Ovary (tissue), 9 donors: ENCODE data around the gene LGALSL. TPM values are rescaled to one million over a fixed set of nuclear protein-coding genes. Genes with fewer than 3 reads are reported as not detected.
A peak's percentile ranks its signal among the peaks of the same experiment; 100 is the strongest.
"Not testable (repeated sequence)": the region's sequence is repeated elsewhere in the genome, so short reads cannot be mapped to it uniquely, and the experiment has no call there.

Source experiments
- DNase-seq, 5 donors: peaks; one replicate each; pipeline ENCODE4 v3.0.0-alpha.2; 2019 to 2020
- H3K27ac ChIP-seq, 2 donors: fragments of 200-600 bp; one replicate each; pipeline versions ENCODE4 v1.5.1 to v1.8.0; 2019 to 2022
- H3K27me3 ChIP-seq: fragments of 200-600 bp; one replicate; pipeline ENCODE4 v1.8.0; 2022
- H3K36me3 ChIP-seq: fragments of 200-600 bp; sonication (generic); one replicate; pipeline ENCODE4 v1.5.1; 2019
- H3K4me1 ChIP-seq: one replicate; pipeline ENCODE4 v1.8.1; 2013; ENCODE audit warnings: mild to moderate bottlenecking, moderate library complexity; ENCODE audit not compliant: insufficient read depth
- H3K4me3 ChIP-seq: fragments of 200-600 bp; sonication (generic); one replicate; pipeline ENCODE4 v1.5.1; 2017
- H3K9me3 ChIP-seq, 2 donors: fragments of 200-600 bp in 1 of 2; sonication (generic) in 1 of 2; one replicate each; pipeline versions ENCODE4 v1.5.1 to v1.8.1; 2013 to 2019; ENCODE audit warnings: mild to moderate bottlenecking in 1 of 2, moderate library complexity in 1 of 2
- EP300 ChIP-seq: sonication (generic); formaldehyde crosslinking; IDR thresholded peaks from one replicate; pipeline ENCODE4 v1.6.1; 2017; ENCODE audit warnings: antibody characterized with exemption
- POLR2A ChIP-seq: fragments of 450-650 bp; IDR thresholded peaks from one replicate; pipeline ENCODE4 v1.6.1; 2017; ENCODE audit warnings: antibody characterized with exemption, mild to moderate bottlenecking, moderate library complexity
- WGBS, 3 donors: extraction: QIAGEN DNeasy Blood & Tissue Kit in 1 of 3; methylation state at CpG; one replicate each; pipeline versions ENCODE4 v1.1.5 to v1.1.7; 2013 to 2017; 5-methylcytosine and 5-hydroxymethylcytosine counted together
- intact Hi-C, 4 donors: fragments of 100-400 bp; cut with DNase I; formaldehyde crosslinking; loops; one replicate each; pipeline versions ENCODE4 v1.11.0 to v1.15.1; 2022 to 2023
- polyA plus RNA-seq, 2 donors: library from polyadenylated mRNA; stranded (reverse); fragments of 200-250 nt in 1 of 2; fragments of 350-450 nt in 1 of 2; fragmentation: Illumina TruSeq in 1 of 2; extraction: RNeasy Lipid Tissue Mini Kit (QIAGEN cat#74804) in 1 of 2; gene quantifications; one replicate each; pipeline ENCODE4 v1.2.3, GENCODE V29; 2013 to 2014
- total RNA-seq, 7 donors: library from RNA; depleted of rRNA in 2 of 7; stranded (reverse); fragments of >200 nt in 2 of 7; fragmentation: NEBNext Ultra II Directional in 3 of 7; extraction: Animal tissue kit (Norgen Biotek cat#: 25700) in 3 of 7; gene quantifications; one replicate each; pipeline versions ENCODE4 v1.1.0 to v1.2.4, GENCODE V29; 2016 to 2023
- TF ChIP-seq, protein P1 (sequence below), 3 donors: fragments of 450-650 bp in 2 of 3; fragments of 200-600 bp in 1 of 3; IDR thresholded peaks; one replicate each; pipeline versions ENCODE4 v1.5.1 to v1.8.0; 2016 to 2022; ENCODE audit warnings: antibody characterized with exemption in 3 of 3, mild to moderate bottlenecking in 1 of 3
- donor health status: DM: no; HTN: no; CAD: no; lungs with moderate emphysema.
- donor health status: DM: no; HTN: no; CAD: no.
- donor health status: Bipolar disorder and iron deficiency.
- donor health status: DM: yes; HTN: yes; CAD: no.
- donor health status: DM: no; HTN: no; CAD: no.
- donor health status: DM: yes; HTN: yes; CAD: no.

The LGALSL gene
- total and polyA plus RNA-seq, 9 donors = 6.8 to 22.0 (median 15.5) TPM

DNA sequence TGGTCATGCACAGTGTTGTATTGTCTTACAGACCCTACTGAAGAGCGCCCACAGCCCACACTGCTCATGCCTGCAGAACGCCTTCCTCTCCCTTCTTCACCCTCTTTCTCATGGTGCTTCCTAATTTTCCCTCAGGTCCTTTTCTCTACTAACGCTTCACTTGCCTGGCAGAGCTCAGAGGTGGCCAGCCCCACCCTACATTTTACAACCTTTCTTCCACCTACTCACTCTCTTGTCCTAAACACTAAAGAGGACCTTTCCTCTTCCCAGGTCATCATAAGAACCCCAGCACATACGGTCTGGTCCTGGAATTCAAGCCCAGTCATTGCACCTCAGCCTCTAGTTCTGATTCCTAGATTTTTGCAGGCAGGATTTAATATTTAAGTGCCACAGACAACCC is 11.7 kb upstream of the LGALSL start:
- Histone ChIP-seq H3K4me1 (no peaks in the 10 kb centered on the region), H3K4me3 (no peak overlapping the region), H3K9me3 (no peaks in the 10 kb centered on the region), H3K36me3 (no peaks in the 10 kb centered on the region), H3K27ac (no peak overlapping the region), H3K27me3 (no peaks in the 10 kb centered on the region)
- intact Hi-C loops = no loop called here
- DNase-seq = no peak
- TF ChIP-seq EP300 (no peak), POLR2A (no peak)
- TF ChIP-seq, protein P1, sequence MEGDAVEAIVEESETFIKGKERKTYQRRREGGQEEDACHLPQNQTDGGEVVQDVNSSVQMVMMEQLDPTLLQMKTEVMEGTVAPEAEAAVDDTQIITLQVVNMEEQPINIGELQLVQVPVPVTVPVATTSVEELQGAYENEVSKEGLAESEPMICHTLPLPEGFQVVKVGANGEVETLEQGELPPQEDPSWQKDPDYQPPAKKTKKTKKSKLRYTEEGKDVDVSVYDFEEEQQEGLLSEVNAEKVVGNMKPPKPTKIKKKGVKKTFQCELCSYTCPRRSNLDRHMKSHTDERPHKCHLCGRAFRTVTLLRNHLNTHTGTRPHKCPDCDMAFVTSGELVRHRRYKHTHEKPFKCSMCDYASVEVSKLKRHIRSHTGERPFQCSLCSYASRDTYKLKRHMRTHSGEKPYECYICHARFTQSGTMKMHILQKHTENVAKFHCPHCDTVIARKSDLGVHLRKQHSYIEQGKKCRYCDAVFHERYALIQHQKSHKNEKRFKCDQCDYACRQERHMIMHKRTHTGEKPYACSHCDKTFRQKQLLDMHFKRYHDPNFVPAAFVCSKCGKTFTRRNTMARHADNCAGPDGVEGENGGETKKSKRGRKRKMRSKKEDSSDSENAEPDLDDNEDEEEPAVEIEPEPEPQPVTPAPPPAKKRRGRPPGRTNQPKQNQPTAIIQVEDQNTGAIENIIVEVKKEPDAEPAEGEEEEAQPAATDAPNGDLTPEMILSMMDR (IDR thresholded peaks at IDR 0.05) = no peak
- 81 to 89% (median 85%) methylated on average over 4 of the region's 4 CpGs for WGBS, 3 donors

DNA sequence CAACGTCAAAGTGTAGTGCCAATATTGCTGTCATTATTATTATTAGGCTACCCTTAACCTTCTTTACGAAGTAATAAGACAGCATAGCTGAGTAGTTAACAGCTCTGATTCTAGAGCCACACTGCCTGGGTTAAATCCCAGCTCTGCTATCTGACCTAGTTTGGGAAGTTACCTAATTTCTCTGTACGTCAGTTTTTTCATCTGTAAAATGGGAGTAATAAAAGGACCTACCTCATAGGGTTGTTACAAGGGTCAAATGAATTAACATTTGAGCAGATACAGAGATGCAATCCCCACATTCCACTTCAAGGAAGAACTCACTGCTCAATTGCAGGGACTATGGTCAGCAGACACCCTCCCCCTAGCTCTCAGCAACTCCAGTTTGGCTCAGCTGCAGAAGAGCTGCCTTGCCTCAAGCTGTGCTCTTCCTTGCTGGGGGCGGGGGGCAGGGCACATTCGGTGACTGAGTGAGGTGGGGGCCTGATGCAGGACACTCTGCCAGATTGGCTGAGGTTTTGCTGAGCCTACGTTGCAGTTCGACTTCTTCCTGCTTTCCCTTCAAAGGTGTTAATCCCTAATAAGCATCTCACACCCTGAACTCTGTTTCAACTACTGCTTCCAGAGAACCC is 11.0 kb upstream of the LGALSL start:
- Histone ChIP-seq H3K4me1 (no peaks in the 10 kb centered on the region), H3K27ac (no peak overlapping the region), H3K27me3 (no peaks in the 10 kb centered on the region), H3K4me3 (no peak overlapping the region), H3K36me3 (no peaks in the 10 kb centered on the region), H3K9me3 (no peaks in the 10 kb centered on the region)
- TF ChIP-seq POLR2A = no peak
- TF ChIP-seq EP300 = no peak
- TF ChIP-seq, protein P1 (IDR thresholded peaks at IDR 0.05) = no peak
- 49 to 65% (median 49%) methylated on average over 7 of the region's 7 CpGs for WGBS, 3 donors
- DNase-seq = no peak
- intact Hi-C loops = no loop called here

DNA sequence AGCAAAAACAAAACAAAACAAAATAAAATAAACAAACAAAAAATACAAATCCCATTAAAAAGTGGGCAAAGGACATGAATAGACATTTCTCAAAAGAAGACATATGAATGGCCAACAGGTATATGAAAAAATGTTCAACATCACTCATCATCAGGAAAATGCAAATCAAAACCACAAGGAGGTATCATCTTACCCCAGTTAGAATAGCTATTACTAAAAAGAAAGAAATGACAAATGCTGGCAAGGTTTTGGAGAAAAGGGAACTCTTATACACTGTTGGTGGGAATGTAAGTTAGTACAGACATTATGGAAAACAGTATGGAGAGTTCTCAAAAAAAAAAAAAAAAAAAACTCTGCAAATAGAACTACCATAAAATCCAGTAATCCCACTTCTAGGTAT is 8.0 kb upstream of the LGALSL start:
- H3K4me3 ChIP-seq, intact Hi-C loops, H3K9me3 ChIP-seq: not testable (repeated sequence)

DNA sequence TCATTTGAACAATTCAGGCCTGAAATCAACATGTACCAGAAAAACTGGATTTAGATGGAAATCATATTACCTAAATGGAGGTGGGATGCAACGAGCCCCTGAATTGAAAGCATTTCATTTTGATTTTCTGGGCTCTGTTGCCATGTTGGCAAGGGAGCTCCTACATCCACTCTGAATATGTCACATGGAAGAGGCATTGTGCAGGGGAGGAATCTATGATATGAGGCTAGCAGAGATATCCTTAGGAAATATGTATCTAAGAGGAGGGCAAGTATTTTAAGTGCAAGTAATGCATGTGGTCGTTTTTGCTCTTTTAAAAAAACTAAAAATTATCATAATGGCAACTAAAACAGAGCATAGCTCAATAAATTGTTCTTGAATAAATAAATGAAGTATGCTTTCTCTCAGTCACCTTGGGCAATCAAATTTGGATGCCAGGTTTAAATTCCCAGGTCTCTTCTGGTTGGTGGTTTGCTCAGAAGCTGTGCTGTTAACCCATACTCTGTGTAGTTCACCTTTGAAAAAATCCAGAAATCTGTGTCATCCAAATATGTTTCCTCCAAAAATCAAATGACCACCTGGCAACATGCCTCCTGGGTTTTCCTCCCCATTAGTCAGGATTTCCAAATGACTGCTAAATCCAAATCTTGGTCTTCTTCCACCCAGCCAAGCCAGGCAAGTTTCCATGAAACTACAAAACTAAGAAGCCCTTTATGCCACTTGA is 6.5 kb upstream of the LGALSL start:
- Histone ChIP-seq H3K4me1 (no peaks in the 10 kb centered on the region), H3K27ac (no peak overlapping the region), H3K4me3 (no peak overlapping the region), H3K9me3 (no peaks in the 10 kb centered on the region), H3K36me3 (no peaks in the 10 kb centered on the region), H3K27me3 (no peaks in the 10 kb centered on the region)
- TF ChIP-seq EP300 (no peak), POLR2A (no peak)
- TF ChIP-seq, protein P1 (IDR thresholded peaks at IDR 0.05) = no peak
- 45 to 55% (median 51%) methylated on average over 2 of the region's 2 CpGs for WGBS, 3 donors
- peak in 1 of 5 donors; percentile 62 for DNase-seq
- intact Hi-C loops = no loop called here

More for the DNA sequence above, 8.0 kb upstream of the LGALSL start:
- not testable (repeated sequence) for H3K27ac ChIP-seq, DNase-seq, H3K4me1 ChIP-seq, H3K36me3 ChIP-seq, H3K27me3 ChIP-seq

DNA sequence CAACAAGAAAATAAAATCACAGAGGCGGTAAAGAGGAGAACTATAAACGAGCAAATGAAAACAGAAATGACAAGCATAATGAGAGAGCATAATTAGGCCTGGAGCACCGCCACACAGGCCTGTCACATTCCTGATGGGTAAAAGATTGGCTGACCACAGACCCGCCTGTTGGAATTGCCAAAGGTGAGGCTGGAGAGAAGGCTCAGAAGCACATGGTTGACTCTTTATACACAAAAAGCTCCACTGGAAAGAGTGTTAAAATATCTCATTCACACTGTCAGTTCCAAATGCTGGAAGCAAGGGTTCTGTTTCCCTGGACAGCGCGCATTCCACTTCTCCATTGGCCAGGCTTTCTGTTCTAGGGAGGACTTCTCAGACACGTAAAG is 5.9 kb upstream of the LGALSL start:
- DNase-seq = no peak
- no peak overlapping the region for H3K27ac ChIP-seq

More for the DNA sequence above, 5.9 kb upstream of the LGALSL start:
- Histone ChIP-seq H3K9me3 (no peaks in the 10 kb centered on the region), H3K36me3 (no peaks in the 10 kb centered on the region), H3K4me3 (no peak overlapping the region), H3K27me3 (no peaks in the 10 kb centered on the region), H3K4me1 (peaks cover 4% of the 10 kb centered on the region)
- WGBS, 3 donors = 65 to 82% (median 79%) methylated on average over 7 of the region's 7 CpGs
- TF ChIP-seq, protein P1 (IDR thresholded peaks at IDR 0.05) = no peak
- no peak for TF ChIP-seq EP300
- no peak for TF ChIP-seq POLR2A
- intact Hi-C loops = no loop called here
